Tongue (tissue), 2 donors: Measurements from ENCODE around the gene CBX4. TPM values are rescaled to one million over a fixed set of nuclear protein-coding genes. Genes with fewer than 3 reads are reported as not detected.

ENCODE experiments used
- DNase-seq: peaks from one replicate; pipeline ENCODE4 v3.0.0-alpha.2; 2015
- total RNA-seq: library from RNA; depleted of rRNA; stranded (reverse); fragments of >200 nt; gene quantifications from one replicate; pipeline ENCODE4 v1.2.3, GENCODE V29; 2014

CBX4 gene
- 9.7 TPM for total RNA-seq

DNA sequence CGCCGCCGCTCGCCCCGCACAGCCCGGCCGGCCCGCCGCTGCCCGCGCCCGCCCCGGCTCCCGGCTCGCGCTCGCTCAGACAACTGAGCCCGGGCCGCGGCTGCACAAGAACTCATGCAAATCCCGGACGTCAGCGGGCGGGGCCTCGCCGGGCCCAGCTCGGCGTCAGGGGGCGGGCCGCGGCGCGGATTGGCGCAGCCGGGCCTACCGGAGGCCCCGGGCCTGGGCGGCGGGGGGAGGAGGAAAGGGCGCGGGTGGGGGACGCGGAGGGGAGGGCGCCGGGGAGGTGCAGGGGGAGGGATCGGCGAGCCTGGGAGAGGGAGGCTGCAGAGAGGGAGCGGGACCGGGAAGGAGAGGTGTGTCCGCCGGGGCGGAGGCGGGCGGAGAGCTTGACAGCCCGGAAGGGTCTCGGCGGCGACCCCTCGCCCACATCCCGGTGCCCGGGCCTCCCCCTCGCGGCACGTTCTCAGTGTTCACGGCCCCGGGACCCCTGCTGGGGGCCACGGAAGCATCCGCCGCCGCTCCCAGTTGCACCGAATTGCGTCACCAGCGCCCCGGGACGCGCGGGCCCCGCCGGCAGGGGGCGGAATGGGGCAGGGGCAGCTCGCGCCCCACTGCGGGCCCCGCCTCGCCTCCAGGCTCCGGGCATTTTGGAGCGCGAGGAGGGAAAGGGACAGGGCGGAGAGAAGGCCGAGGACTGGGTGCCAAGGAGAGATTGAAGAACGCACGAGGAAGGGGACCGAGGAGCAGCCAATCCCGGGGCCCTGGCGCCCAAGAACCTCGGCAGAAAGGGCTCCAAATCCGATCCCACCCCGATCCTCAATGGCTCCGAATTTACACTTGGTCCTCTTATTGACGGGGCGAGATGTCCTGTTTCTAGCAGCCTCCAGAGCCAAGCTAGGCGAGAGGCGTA is at the start of gene CBX4:
Gene CBX4, minus strand, starts transcription at position 85 of the 913 bp plus-strand sequence. CDS start 189 bp downstream, outside the sequence.
- peak; percentile 97 for DNase-seq

DNA sequence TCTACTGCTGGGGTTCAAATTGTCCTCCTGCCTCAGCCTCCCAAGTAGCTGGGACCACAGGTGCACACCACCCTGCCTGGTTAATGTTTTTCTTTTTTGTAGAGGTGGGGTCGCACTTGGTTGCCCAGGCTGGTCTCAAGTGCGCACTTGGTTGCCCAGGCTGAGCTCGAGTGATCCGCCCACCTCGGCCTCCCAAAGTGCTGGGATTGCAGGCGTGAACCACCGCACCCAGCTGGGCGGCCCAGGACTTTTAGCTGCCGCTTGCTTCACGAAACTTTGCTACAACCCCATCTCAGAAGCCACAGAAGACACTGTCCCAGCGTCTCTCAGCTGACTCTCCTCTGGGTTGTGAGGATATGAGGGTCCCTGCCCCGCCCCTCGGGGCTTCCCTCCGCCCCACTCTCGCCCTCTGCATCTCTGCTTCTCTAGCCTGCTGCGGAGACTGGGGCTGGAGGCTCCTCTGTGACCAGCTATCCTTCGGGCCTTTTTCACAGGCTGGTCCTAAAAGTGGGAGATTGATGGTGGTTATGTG is 48.8 kb upstream of the CBX4 start:
- no peak for DNase-seq

DNA sequence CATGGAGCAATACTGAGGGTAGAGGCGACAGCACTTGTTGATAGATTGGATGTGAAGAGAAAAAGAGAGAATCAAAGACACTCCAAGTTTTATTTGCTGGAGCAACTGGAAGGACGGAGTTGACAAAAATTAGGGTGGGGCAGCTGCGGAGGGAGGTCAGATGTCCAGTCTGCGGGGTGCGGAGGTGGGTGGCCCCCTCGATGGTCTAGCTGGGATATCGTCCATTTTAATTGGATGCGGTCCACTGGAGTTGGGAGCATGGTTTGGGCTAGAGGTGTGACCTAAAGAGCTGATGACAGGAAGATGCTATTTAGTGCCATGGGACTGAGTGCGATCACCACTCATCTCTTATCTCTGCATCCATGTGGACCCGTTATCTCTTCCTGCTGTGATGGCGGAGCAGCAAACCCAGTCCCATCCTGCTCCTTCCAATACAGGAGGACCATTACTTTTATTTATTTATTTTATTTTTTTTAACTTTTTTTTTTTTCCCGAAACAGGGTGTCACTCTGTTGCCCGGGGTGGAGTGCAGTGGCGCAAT is 48.3 kb upstream of the CBX4 start:
- no peak for DNase-seq

DNA sequence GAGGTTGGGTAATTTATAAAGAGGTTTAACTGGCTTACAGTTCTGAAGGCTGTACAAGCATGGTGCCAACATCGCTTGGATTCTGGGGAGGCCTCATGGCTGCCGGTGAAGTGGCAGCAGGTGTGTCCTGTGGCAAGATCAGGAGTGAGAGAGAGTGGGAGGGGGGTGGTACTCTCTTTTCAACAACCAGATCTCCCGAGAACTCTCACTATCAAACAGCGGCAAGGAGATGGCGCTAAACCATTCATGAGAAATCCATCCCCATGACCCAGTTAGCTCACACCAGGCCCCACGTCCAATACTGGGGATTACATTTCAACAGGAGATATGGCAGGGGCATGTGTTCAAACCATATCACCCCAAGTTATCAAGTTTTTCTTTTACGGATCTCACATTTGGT is 44.0 kb upstream of the CBX4 start:
- no peak for DNase-seq

DNA sequence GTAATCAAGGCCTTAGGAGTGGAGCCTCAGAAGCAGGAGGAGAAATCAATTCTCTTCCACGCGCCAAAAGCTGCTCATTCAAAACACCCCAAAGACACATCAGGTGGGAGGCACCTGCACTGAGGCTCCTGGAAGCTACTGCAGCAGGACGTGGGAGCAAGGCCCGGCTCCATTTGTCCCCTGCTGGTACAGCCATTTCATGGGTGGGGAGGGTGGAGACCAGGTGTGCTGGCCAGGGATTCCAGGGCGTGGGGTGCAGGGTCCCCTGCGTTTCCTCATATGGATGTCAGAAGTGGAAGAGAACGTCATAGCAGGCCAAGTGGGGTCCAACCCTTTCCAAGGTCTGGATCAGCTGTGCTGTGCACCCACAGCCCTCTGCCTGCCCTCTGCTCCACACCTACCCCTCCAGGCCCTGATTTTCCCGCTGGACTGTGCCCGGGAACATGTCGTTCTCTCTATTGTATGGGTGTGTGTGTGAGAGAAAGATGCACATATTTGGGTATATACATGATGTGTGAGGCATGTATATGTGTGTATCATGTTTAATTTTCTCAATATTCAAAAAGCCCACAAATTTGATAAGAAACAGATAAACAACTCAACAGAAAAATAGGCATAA is 39.2 kb upstream of the CBX4 start:
- no peak for DNase-seq

DNA sequence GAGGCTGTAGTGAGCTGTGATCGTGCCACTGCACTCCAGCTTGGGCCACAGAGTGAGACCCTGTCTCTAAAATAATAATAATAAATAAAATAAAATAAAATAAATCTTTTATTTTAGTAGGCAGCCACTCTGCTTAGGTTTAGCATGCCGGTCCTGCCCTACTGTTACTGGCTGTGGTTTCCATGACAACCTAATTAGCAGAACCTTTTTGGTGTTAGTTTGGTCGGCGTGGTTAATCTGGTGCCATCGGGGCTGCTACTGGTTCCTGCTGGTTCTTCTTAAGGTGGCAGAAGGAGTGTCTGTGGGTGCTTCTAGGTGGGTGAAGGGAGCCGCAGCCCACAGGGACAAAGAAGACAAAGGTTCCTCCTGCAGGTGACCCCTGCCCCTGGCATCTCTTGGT is 37.8 kb upstream of the CBX4 start:
- no peak for DNase-seq

DNA sequence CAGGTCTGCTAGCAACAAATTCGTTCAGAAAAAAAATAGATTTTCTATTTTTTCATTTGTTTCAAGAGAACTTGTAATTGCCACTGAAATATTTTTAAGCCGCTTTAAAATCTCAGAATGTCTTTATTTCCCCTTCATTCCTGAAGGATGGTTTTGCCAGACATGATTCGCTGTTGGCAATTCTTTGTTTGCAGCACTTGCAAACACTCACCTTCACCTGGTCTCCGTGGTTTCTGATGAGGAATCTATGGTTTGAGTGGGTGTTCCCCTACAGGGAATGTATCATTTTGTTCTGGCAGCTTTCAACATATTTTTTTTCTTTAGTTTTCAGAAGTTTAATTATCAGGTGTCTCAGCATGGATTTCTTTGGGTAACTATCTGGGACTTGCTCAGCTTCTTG is 36.3 kb upstream of the CBX4 start:
- DNase-seq: no peak

DNA sequence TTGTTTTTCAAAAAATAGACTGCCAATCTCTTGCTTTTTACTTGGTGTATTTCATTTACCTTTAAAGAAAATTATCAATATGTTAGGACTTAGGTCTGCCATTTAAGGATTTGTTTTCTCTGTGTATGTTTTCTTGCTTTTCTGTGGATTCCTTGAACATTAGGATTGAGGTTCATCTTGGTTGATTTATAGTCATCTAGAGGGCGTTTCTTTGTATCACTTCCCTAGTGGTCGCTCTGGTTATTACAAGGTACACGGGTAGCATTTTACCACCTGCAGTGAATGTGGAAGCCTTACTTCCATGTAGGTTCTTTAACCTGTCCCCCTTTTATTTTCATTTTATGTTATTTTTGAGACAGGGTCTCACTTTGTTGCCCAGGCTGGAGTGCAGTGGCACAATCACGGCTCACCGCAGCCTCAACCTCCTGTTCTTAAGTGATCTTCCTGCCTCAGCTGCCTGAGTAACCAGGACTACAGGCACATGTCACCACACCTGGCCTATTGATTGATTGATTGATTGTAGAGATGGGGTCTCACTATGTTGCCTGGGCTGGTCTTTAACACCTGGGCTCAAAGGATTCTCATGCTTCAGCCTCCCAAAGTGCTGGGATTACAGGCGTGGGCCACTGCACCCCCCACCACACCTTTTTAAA is 35.2 kb upstream of the CBX4 start:
- no peak for DNase-seq

DNA sequence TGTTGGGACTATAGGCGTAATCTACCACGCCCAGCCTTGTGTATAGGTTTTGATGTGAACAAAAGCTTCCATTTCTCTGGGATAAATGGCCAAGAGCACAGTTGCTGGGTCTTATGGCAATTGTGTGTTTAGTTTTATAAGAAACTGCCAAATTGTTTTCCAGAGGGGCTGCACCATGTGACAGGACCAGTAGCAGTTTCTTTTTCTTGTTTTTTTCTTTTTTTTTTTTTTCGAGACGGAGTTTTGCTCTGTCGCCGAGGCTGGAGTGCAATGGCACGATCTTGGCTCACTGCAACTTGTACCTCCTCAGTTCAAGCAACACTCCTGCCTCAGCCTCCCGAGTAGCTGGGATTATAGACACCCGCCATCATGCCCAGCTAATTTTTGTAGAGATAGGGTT is 34.3 kb upstream of the CBX4 start:
- DNase-seq: no peak

DNA sequence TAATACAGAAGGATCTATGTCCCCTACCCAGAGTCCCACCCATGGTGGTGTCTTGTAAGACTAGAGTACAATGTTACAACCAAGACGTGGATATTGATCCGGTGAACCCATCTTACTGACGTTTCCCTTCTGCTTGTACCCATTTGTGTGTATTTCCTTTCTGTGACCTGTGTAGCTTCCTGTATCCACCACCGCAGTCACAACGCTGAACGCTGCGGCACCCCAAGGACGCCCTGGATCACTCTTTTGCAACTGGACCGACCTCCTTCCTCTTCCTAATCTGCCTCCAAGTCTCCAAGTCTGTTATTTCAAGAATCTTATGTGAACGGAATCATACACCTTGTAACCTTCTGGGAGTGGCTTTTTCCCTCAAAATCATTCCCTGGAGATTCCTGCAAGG is 33.5 kb upstream of the CBX4 start:
- DNase-seq: no peak

DNA sequence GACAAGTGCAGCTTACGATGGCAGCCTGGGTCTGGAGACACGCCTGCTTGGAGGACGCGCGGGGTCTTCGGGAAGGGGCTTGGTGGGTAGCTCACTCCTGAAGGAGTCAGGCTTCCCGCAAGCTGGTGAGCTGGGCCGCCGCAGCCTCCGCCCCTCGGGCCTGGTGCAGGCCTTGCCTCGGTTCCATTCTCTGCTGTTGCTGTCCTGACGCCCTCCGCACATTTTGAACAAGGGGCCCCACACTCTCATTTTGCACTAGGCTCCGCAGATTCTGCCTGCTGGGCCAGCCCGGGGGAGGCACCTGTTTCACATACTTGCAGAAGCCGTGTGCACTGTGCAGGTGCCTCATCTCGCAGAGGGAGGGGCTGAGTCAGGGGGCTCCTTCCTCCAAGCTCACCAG is 31.9 kb upstream of the CBX4 start:
- DNase-seq: no peak

DNA sequence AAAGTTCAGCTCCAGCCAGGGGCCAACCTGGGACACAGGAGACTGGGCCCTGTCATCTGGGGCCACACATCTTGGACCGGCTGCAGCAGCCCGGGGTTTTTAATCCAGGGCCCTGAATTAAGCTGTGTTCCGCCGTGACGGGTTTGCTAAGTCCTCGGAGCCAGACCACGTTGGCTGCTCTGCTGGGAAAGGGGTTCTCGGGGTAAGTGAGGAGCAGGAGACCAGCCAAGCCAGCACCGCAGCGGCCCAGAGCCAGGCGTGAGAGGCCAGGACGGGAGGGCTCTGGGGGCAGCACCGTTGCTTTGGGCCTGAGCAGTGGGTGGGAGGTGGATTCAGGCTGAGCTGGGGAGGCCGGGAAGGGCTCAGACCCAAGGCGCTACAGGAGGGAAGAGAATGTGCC is 31.3 kb upstream of the CBX4 start:
- DNase-seq: no peak

DNA sequence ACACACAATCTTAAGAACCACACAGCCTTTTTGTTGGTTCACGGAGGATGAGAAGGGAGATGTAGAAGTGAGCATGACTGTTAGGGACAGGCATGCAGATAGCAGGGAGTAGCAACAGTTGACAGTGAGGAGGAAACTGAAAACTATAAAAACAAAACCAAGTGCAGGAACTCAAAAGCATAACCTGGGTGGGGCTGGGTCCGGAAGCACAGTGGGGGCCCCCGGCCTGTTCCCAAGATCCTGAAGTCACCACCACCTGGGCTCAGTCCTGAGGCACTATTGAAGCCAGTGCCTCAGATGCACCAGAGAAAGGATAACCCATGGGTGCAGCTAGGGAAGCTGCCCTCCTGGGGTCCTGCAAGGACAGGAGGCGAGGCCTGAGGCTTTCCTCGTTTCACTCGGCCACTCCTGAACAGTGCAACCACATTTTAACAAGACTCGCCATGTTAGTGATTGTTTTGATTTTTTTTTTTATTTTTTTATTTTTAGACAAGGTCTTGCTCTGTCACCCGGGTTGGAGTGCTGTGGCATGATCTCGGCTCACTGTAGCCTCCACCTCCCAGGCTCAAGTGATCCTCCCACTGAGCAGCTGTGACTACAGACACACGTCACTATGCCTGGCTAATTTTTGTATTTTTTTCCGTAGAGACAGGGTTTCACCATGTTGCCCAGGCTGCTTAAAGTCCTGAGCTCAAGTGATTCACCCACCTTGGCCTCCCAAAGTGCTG is 27.7 kb upstream of the CBX4 start:
- DNase-seq: no peak

DNA sequence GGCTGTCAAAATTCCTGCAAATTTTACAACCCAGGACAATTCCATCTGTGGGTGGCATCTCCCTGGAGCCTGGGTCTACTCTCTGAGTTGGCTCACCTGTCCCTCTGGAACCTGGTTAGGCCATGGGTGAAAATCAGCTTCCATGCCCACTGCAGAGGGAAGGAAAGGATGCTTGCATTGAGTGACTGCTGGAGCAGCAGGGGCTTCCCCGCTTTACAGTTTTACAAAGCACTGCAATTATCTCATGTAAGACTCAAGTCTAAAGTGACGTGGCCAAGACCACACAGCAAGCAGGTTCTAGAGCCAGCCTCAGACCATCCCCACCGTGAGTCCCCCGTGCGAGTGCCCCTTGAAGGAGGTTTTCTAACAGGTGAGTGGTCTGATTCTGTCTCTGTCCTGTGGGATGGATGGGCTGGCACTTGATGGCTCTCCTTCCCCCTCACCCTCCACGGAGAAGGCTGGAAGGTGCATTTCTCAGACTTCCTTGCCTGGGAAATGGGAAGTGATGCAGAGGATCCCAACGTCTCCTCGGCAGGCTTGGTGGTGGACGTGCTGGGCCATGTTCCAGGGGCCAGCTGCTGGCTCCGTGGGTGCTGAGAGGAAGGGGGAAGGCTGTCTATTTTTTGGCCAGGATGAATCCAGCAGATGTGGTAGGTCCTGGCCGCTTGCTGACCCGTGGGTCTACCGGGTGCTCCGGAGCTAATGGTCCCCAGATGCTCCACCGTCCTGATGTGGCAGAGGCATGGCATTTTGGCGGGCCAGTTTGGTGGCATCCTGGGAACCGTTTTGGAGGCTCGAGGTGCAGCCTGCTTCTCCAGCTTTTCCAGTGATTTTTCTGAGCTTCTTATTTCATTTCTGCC is 26.3 kb upstream of the CBX4 start:
- no peak for DNase-seq

DNA sequence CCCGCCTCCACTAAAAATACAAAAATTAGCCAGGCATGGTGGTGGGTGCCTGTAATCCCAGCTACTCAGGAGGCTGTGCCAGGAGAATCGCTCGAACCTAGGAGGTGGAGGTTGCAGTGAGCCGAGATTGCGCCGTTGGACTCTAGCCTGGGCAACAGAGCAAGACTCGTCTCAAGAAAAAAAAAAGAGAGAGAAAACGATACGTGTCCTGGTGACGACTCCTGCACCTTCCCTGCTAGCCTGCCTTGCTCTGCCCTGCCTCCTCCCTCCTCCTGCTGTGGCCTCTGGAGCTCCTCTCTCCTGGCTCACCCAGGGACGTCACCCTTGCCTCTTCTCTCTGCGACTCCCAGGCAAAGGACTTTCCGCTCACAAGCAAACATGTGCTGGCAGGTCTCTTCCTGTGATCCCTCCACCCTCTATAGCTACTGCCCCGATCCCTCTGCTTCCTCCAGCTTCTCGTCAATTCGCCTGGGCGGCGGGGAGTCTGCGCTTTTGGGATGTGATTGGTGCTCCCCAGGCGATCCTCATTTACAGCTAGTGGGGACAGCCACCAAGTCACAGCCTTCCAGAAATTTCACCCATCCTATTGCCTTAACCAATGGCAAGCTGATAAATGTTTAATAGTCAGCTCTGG is 25.5 kb upstream of the CBX4 start:
- DNase-seq: no peak

DNA sequence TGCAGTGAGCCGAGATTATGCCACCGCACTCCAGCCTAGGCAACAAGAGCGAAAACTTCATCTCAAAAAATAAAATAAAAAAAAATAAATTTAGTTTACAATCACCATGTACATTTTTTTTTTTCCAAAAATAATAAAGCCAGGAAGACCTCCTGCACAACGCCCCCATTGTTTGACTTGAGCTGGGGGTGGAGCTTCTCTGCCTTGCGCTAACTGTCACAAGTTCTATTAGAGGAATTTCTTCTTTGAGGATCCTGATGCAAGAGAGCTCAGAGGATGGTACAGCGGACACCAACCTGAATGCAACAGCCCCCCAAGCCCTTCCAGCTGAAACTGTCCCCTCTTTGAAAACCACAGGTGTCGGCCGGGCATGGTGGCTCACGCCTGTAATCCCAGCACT is 24.9 kb upstream of the CBX4 start:
- DNase-seq: no peak

DNA sequence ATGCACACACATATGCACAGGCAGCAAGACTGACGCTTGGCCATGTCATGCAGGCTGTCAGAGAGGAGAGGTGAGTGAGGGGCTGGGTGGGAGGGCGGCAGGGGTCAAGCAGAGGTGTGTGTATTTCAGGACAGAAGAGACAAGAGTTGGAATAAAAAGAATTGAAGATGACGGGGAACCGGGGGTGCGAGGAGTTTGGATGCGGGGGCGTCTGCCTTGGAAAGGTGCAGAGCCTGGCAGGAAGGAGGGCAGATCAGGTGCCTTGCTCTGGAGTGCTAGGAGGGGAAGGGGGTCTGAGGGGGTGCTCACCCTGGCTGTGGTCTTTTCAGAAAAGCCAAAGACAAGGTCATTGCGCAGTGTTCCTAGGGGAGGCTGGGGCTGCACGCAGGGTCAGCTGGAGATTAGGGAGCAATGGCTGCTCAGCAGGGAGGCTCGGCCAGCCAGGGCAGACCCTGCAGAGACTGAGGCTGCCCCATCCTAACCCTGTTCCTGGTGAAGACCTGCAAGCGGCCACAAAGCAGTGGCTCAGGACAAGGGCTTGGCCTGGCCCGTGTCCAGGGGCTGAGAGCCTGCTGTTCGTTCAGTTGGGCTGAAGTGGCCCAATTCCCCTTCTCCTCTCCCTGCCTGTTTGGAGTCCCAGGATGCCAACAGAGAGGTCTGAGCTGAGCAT is 23.7 kb upstream of the CBX4 start:
- no peak for DNase-seq

DNA sequence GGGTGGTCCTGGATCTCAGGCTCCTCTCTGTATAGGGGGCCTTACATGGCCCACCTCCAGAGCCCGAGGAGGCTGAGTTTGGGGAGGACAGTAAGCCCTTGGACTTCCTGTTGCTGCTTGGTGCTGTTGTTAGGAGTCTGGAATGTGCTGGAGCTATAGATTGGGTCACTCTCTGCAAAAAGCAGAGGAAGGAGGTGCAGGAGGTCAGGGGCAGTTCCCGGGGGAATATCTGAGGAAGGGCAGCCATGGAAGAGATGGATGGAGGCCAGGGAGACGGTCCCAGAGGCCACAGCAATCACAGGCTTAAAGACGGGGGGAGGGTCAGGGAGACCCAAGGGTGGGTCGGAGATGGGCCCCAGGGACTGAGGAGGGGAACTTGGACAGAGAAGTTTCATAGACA is 23.0 kb upstream of the CBX4 start:
- no peak for DNase-seq

DNA sequence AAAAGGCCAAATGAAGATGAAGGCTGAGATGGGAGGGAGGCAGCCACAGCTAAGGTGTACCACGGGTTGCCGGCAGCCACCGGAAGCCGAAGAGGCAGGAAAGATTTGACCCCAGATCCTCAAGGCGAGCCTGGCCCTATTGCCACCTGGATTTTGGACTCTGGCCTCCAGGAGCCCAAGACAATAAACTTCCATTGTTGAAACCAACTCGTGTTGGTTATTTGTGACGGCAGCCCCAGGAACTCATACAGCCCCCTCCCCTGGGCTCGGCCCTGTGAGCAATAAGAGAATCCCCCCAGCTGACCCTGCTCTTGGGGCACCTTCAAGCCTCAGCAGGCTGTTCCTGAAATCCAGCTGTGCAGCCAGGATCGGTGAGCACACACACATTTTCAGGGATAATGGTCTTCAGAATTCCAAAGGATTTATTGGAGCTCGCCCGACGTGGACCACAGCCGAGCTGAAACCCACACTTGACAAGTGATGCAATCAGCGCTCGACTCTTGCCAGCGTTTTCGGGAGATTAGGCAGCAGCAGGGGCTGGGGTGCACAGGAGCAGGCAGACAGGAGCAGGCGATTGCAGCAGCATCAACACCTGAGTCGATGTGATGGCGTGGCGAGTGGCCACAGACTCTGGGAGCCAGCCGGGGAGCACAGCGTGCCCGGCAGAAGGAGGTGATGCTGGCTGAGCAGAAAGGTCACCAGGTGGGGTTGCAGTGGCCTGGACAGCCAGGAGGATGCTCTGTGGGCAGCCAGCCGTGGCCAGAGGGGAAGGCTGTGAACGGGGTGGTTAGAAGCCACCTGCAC is 22.4 kb upstream of the CBX4 start:
- no peak for DNase-seq
